GM19328 (cell line): ENCODE data around the gene P3H2.
"Not testable (repeated sequence)": the region's sequence is repeated elsewhere in the genome, so short reads cannot be mapped to it uniquely, and the experiment has no call there.

Experiments used
- ATAC-seq: cut with Tn5 transposase; IDR thresholded peaks from one replicate; pipeline ENCODE4 v1.9.1; 2021; ENCODE audit warnings: mild to moderate bottlenecking, moderate library complexity; ENCODE audit not compliant: unreplicated experiment

P3H2 gene, protein sequence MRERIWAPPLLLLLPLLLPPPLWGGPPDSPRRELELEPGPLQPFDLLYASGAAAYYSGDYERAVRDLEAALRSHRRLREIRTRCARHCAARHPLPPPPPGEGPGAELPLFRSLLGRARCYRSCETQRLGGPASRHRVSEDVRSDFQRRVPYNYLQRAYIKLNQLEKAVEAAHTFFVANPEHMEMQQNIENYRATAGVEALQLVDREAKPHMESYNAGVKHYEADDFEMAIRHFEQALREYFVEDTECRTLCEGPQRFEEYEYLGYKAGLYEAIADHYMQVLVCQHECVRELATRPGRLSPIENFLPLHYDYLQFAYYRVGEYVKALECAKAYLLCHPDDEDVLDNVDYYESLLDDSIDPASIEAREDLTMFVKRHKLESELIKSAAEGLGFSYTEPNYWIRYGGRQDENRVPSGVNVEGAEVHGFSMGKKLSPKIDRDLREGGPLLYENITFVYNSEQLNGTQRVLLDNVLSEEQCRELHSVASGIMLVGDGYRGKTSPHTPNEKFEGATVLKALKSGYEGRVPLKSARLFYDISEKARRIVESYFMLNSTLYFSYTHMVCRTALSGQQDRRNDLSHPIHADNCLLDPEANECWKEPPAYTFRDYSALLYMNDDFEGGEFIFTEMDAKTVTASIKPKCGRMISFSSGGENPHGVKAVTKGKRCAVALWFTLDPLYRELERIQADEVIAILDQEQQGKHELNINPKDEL

DNA sequence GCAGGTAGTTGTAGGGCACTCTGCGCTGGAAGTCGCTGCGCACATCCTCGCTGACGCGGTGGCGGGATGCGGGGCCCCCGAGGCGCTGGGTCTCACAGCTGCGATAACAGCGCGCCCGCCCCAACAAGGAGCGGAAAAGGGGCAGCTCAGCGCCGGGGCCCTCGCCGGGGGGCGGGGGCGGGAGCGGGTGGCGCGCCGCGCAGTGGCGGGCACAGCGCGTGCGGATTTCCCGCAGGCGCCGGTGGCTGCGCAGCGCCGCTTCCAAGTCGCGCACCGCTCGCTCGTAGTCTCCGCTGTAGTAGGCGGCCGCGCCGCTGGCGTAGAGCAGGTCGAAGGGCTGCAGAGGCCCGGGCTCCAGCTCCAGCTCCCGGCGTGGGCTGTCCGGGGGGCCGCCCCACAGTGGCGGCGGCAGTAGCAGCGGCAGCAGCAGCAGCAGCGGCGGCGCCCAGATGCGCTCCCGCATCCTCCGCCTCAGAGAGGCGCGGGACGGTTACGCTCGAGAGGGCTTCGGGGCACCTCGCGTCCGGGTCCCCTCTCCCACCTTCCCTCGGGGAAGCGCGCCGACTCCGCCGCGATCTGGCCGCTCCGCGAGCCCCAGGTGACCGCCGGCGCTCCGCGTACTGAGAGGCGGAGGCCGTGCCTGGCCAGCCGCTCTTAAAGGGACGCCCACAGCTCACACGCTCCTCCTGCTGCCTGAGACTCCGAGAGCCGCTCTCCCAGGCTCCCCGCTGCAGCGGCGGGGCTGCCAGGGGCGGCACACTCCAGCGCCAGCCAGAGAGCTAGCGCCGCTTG lies at the start of gene P3H2:
TSS of gene P3H2 (minus strand) at position 629 of the 792 bp plus-strand sequence. CDS start at position 463, 166 bp downstream.
- peak; percentile 46 for ATAC-seq

DNA sequence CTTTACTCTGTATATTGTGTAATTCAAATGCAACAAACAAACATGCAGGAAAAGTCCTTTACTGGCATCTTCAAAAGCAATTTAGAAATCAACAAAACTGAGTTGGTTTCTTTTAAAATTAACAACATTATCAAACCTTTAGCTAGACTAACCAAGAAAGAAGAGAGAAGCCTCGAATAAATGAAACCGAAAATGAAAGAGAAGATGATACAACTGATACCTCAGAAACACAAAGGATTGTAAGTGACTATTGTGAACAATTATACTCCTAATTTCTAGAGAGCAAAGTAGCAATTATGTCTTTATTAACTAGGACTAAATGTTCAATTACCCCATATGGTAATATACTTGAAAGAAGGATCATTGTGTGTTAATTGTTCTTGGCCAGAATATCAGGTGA lies 49.2 kb upstream of the P3H2 start:
- ATAC-seq = peak; percentile 70

GRCh38 chr3:190169243-190169642 lies 48.5 kb upstream of the P3H2 start:
- ATAC-seq = peak; percentile 35

- ATAC-seq = no peak
Measured at GRCh38 chr3:190167936-190168680, 47.4 kb upstream of the P3H2 start.

- ATAC-seq = no peak
Measured at GRCh38 chr3:190166948-190167347, 46.3 kb upstream of the P3H2 start.

DNA sequence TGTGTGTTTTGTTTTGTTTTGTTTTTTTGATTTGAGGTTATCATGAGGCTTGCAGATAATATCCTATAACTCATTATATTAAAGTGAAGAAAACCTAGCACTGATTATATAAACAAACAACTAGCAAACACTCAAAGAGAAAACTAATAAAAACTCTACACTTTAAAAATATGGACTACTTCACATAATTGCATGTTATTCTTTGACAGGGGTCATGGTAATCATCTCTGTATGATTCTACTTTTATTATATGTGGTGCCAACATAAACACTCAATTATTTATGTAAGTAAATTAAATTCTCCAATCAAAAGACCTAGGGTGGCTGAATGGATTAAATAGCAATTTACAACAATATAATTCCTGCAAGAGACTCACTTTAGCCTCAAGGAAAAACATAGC lies 44.6 kb upstream of the P3H2 start:
- no peak for ATAC-seq

DNA sequence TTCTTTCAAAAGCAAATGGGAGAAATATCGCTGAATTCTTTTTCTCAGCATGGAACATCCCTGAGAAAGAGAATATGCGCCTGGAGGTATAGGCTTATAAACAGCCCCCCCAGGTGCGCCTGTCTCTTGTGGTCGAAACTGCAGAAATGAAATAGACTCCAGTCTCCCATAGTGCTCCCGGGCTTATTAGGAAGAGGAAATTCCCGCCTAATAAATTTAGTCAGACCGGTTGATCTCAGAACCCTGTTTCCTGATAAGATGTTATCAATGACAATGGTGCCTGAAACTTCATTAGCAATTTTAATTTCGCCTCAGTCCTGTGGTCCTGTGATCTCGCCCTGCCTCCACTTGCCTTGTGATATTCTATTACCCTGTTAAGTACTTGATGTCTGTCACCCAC lies 41.3 kb upstream of the P3H2 start:
- not testable (repeated sequence) for ATAC-seq

GRCh38 chr3:190159902-190160435 lies 39.3 kb upstream of the P3H2 start:
- no peak for ATAC-seq

DNA sequence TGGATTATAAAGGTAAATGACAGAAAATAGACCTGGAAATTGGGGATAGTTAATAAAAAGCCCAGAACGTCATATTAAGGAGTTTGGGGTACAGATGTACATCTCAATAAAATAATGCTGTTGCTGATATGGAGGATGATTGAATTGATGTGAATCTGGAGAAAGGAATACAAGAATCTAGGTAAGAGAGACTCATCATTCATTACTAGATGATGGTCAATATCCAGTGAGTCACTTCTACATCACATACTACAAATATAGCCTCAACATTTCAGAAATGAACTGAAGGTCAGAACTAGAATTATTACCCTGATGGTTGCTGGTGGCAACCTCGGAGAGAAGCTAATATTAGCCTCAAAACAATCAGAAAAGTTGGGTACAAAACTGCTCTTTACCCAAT lies 37.6 kb upstream of the P3H2 start:
- ATAC-seq = no peak

GRCh38 chr3:190155752-190156151 lies 35.1 kb upstream of the P3H2 start:
- no peak for ATAC-seq

- no peak for ATAC-seq
Measured at GRCh38 chr3:190150681-190151080, 30.0 kb upstream of the P3H2 start.

GRCh38 chr3:190149830-190150619 lies 29.3 kb upstream of the P3H2 start:
- not testable (repeated sequence) for ATAC-seq

GRCh38 chr3:190144793-190145192 lies 24.1 kb upstream of the P3H2 start:
- ATAC-seq = not testable (repeated sequence)

DNA sequence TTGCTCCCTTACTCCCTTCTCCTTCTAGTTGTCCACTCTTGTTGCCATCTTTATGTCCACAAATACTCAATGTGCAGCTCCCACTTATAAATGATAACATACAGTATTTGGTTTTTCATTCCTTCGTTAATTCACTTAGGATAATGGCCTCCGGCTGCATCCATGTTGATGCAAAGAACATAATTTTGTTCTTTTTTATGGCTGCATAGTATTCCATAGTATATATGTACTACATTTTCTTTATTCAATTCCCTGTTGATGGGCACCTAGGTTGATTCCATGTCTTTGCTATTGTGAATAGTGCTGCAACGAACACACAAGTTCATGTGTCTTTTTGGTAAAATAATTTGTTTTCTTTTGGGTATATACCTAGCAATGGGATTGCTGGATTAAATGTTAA lies 21.3 kb upstream of the P3H2 start:
- no peak for ATAC-seq

DNA sequence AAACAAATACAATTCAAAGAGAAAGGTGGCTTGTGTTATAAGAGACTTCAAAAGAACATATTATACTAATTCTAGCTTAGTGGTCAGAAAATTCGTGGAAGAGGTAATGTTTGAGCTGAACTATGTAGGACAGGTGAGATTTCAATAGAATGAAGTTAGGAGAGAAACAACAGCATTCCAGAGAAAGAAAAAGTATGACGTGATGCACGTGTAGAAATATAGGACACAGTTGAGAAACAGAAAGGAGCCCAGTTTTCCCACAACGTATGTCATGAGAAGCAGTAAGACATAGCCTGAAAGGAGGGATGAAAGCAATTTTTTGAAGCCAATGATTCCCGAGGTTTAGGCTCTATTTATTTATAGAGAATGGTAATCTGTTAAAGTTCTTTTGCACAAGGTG lies 18.7 kb upstream of the P3H2 start:
- ATAC-seq = no peak

GRCh38 chr3:190132371-190132770 lies 11.7 kb upstream of the P3H2 start:
- ATAC-seq = no peak

- no peak for ATAC-seq
Measured at GRCh38 chr3:190131329-190131728, 10.6 kb upstream of the P3H2 start.

GRCh38 chr3:190130696-190131095 lies 10.0 kb upstream of the P3H2 start:
- ATAC-seq = no peak

- no peak for ATAC-seq
Measured at GRCh38 chr3:190130037-190130436, 9.3 kb upstream of the P3H2 start.

DNA sequence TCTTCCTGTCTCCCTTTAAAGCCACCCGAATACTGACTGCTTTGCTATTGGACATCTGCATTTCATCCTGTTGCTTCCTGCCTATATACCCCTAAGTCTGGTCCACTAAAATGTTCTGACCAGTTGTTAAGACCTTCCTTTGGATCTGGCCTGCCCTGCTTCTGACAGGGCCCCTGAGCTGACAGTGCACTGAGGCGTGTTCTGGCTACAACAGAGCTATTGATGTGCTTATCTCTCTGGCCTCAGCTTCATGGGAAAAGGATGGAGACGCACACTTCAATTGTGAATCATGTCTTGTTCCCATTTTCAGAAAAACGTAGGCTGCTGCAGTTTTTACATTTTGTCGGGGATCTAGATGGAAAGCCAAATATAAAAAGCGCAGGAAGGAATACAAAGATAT lies 7.1 kb upstream of the P3H2 start:
- no peak for ATAC-seq
